Loucy (cell line): ENCODE data around the gene UBAP2.

ENCODE experiments used
- H2AFZ ChIP-seq: fragments of 200-600 bp; sonication (generic); 2 replicates; pipeline ENCODE4 v1.6.0; 2016; ENCODE audit warnings: antibody characterized with exemption, mild to moderate bottlenecking, low read length, moderate library complexity
- H3F3A ChIP-seq: fragments of 200-600 bp; 2 replicates; pipeline ENCODE4 v1.6.0; 2016; ENCODE audit warnings: antibody characterized with exemption, low read depth, mild to moderate bottlenecking
- H3K27me3 ChIP-seq: fragments of 200-600 bp; sonication (generic); 2 replicates; pipeline ENCODE4 v1.6.1; 2014; ENCODE audit warnings: low read length, mild to moderate bottlenecking; ENCODE audit not compliant: insufficient read depth, poor library complexity, severe bottlenecking
- H3K36me3 ChIP-seq: fragments of 200-600 bp; sonication (generic); 2 replicates; pipeline ENCODE4 v1.6.1; 2016; ENCODE audit warnings: low read length; ENCODE audit not compliant: insufficient read depth
- H3K4me1 ChIP-seq: fragments of 200-600 bp; sonication (generic); 2 replicates; pipeline ENCODE4 v1.5.1; 2014; ENCODE audit warnings: low read length, mild to moderate bottlenecking; ENCODE audit not compliant: insufficient read depth, poor library complexity, severe bottlenecking
- H3K4me2 ChIP-seq: fragments of 200-600 bp; sonication (generic); 2 replicates; pipeline ENCODE4 v1.6.0; 2014; ENCODE audit warnings: antibody characterized with exemption, low read length, low read depth, mild to moderate bottlenecking; ENCODE audit not compliant: poor library complexity, severe bottlenecking
- H3K4me3 ChIP-seq: fragments of 200-600 bp; sonication (generic); 2 replicates; pipeline ENCODE4 v1.5.1; 2014; ENCODE audit warnings: low read length, mild to moderate bottlenecking, mixed read lengths; ENCODE audit not compliant: poor library complexity, severe bottlenecking
- H3K79me2 ChIP-seq: fragments of 200-600 bp; sonication (generic); 2 replicates; pipeline ENCODE4 v1.6.1; 2014; ENCODE audit warnings: low read length; ENCODE audit not compliant: insufficient read depth
- H3K9ac ChIP-seq: fragments of 200-600 bp; sonication (generic); 2 replicates; pipeline ENCODE4 v1.6.0; 2014; ENCODE audit warnings: mild to moderate bottlenecking, low read depth, low read length, moderate library complexity; ENCODE audit not compliant: poor library complexity, severe bottlenecking
- H3K9me2 ChIP-seq: fragments of 200-600 bp; sonication (generic); replicated peaks from 2 replicates; pipeline ENCODE4 v1.6.1; 2016; ENCODE audit warnings: low read depth, low read length, mixed read lengths
- H3K9me3 ChIP-seq: fragments of 200-600 bp; sonication (generic); 2 replicates; pipeline ENCODE4 v1.6.1; 2014; ENCODE audit warnings: mild to moderate bottlenecking, antibody characterized with exemption, low read length, low read depth; ENCODE audit not compliant: insufficient read depth
- H4K20me1 ChIP-seq: fragments of 200-600 bp; sonication (generic); 2 replicates; pipeline ENCODE4 v1.6.0; 2014; ENCODE audit warnings: antibody characterized with exemption, low read length, mild to moderate bottlenecking; ENCODE audit not compliant: insufficient read depth, poor library complexity, severe bottlenecking
- EZH2phosphoT487 ChIP-seq: fragments of 200-600 bp; IDR thresholded peaks from 2 replicates; pipeline ENCODE4 v1.6.1; 2018; ENCODE audit warnings: antibody characterized with exemption, mild to moderate bottlenecking, moderate library complexity, borderline replicate concordance
- TF ChIP-seq, protein P1 (sequence below): fragments of 200-600 bp; sonication (generic); conservative IDR thresholded peaks from 2 replicates; pipeline ENCODE4 v1.5.1; 2014; ENCODE audit warnings: mild to moderate bottlenecking, antibody characterized with exemption, low read length

Gene UBAP2

GRCh38 chr9:33913541-33913940 lies 135.1 kb downstream of the UBAP2 start:
- no peaks in the 10 kb centered on the region for H3K9me3 ChIP-seq
- no peak overlapping the region for H3K4me2 ChIP-seq
- no peak overlapping the region for H2AFZ ChIP-seq
- no peaks in the 10 kb centered on the region for H3K9me2 ChIP-seq
- H3K27me3 ChIP-seq = no peaks in the 10 kb centered on the region
- peaks cover 14% of the 10 kb centered on the region for H4K20me1 ChIP-seq
- H3K36me3 ChIP-seq = peaks cover 87% of the 10 kb centered on the region
- TF ChIP-seq EZH2phosphoT487 = no peak
- TF ChIP-seq, protein P1, sequence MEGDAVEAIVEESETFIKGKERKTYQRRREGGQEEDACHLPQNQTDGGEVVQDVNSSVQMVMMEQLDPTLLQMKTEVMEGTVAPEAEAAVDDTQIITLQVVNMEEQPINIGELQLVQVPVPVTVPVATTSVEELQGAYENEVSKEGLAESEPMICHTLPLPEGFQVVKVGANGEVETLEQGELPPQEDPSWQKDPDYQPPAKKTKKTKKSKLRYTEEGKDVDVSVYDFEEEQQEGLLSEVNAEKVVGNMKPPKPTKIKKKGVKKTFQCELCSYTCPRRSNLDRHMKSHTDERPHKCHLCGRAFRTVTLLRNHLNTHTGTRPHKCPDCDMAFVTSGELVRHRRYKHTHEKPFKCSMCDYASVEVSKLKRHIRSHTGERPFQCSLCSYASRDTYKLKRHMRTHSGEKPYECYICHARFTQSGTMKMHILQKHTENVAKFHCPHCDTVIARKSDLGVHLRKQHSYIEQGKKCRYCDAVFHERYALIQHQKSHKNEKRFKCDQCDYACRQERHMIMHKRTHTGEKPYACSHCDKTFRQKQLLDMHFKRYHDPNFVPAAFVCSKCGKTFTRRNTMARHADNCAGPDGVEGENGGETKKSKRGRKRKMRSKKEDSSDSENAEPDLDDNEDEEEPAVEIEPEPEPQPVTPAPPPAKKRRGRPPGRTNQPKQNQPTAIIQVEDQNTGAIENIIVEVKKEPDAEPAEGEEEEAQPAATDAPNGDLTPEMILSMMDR = no peak
- no peak overlapping the region for H3K4me3 ChIP-seq
- peaks cover 20% of the 10 kb centered on the region for H3K79me2 ChIP-seq
- no peaks in the 10 kb centered on the region for H3F3A ChIP-seq
- H3K9ac ChIP-seq = no peak overlapping the region
- H3K4me1 ChIP-seq = no peaks in the 10 kb centered on the region

DNA sequence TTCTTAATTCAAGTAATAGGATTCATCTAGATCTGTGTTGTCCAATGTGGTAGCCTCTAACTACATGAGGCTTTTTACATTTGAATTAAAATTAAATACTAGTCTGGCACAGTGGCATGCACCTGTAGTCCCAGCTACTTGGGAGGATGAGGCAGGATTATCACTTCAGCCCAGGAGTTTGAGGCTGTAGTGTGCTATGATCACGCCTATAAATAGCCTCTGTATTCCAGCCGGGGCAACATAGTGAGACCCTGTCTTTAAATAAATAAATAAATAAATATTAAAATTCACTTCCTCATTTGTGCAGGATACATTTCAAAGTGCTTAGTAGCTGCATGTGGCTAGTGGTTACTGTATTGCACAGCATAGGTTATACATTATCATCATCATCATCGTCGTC lies 139.9 kb downstream of the UBAP2 start:
- Histone ChIP-seq H3K79me2 (peaks cover 65% of the 10 kb centered on the region), H3K4me1 (no peaks in the 10 kb centered on the region), H3K4me3 (no peak overlapping the region), H3K36me3 (peaks cover 72% of the 10 kb centered on the region), H3K4me2 (no peak overlapping the region), H3F3A (no peaks in the 10 kb centered on the region), H4K20me1 (peaks cover 32% of the 10 kb centered on the region), H2AFZ (no peak overlapping the region), H3K27me3 (no peaks in the 10 kb centered on the region), H3K9me3 (no peaks in the 10 kb centered on the region), H3K9me2 (no peaks in the 10 kb centered on the region), H3K9ac (no peak overlapping the region)
- TF ChIP-seq EZH2phosphoT487 = no peak
- TF ChIP-seq, protein P1 = no peak

GRCh38 chr9:33908114-33908513 lies 140.6 kb downstream of the UBAP2 start:
- no peak overlapping the region for H3K4me2 ChIP-seq
- H3K36me3 ChIP-seq = peaks cover 72% of the 10 kb centered on the region
- no peaks in the 10 kb centered on the region for H3K27me3 ChIP-seq
- peaks cover 72% of the 10 kb centered on the region for H3K79me2 ChIP-seq
- TF ChIP-seq EZH2phosphoT487 = no peak
- TF ChIP-seq, protein P1 = no peak
- H3K9me2 ChIP-seq = no peaks in the 10 kb centered on the region
- H3K9ac ChIP-seq = no peak overlapping the region
- no peaks in the 10 kb centered on the region for H3F3A ChIP-seq
- H3K4me1 ChIP-seq = no peaks in the 10 kb centered on the region
- no peaks in the 10 kb centered on the region for H3K9me3 ChIP-seq
- H2AFZ ChIP-seq = no peak overlapping the region
- no peak overlapping the region for H3K4me3 ChIP-seq
- peaks cover 37% of the 10 kb centered on the region for H4K20me1 ChIP-seq
